ENCODE results near the gene IFIT1.

IFIT1 gene

GRCh38 chr10:89371079-89371478, 21.3 kb upstream of the IFIT1 start:
- CTCF ChIA-PET, result interaction anchor here (1.2 to 9.5 kb wide), 6 partner anchors 15 to 106 kb away, joined by 3 to 63 read pairs (median 18); partner anchors contain the start of genes IFIT1 and IFIT2
- DNase-seq (ENCODE audit: low read depth, low spot score), result no peak
- no peak overlapping the region for H3K4me3 ChIP-seq (ENCODE audit: low read depth, low read length)
- POLR2A ChIA-PET, result no interaction called here
- no peak for TF ChIP-seq CTCF (IDR thresholded peaks at IDR 0.05; ENCODE audit: insufficient read depth, low read length, missing control alignments)

GRCh38 chr10:89371987-89372386, 20.4 kb upstream of the IFIT1 start:
- no peak for TF ChIP-seq CTCF (IDR thresholded peaks at IDR 0.05; ENCODE audit: insufficient read depth, low read length, missing control alignments)
- POLR2A ChIA-PET, result no interaction called here
- CTCF ChIA-PET, result interaction anchor here (0.6 to 9.5 kb wide), 6 partner anchors 9 to 384 kb away, joined by 3 to 63 read pairs (median 3); partner anchors contain the start of gene IFIT1
- no peak overlapping the region for H3K4me3 ChIP-seq (ENCODE audit: low read depth, low read length)
- no peak for DNase-seq (ENCODE audit: low read depth, low spot score)

GRCh38 chr10:89373916-89374711, 18.3 kb upstream of the IFIT1 start:
- DNase-seq (ENCODE audit: low read depth, low spot score), result peak; percentile 86
- no peak for TF ChIP-seq CTCF (IDR thresholded peaks at IDR 0.05; ENCODE audit: insufficient read depth, low read length, missing control alignments)
- no peak overlapping the region for H3K4me3 ChIP-seq (ENCODE audit: low read depth, low read length)
- ChIA-PET CTCF (interaction anchor here (1.0 to 9.5 kb wide), 3 partner anchors 10 to 157 kb away, joined by 3 to 63 read pairs (median 3); no protein-coding TSS in a partner anchor), POLR2A (no interaction called here)

- POLR2A ChIA-PET, result no interaction called here
- TF ChIP-seq CTCF (IDR thresholded peaks at IDR 0.05; ENCODE audit: insufficient read depth, low read length, missing control alignments), result no peak
- CTCF ChIA-PET, result interaction anchor here (0.5 to 9.5 kb wide), 3 partner anchors 9 to 345 kb away, joined by 3 to 63 read pairs (median 3); no protein-coding TSS in a partner anchor
Measured at GRCh38 chr10:89374713-89375141, 17.7 kb upstream of the IFIT1 start.

GRCh38 chr10:89377705-89378637, 14.5 kb upstream of the IFIT1 start, which contains the start of gene IFIT1B:
TSS of gene IFIT1B (plus strand) at chr10:89378056. CDS start at chr10:89378136, 80 bp downstream.
- ChIA-PET CTCF (interaction anchor here (1.1 to 3.9 kb wide), 3 partner anchors 9 to 11 kb away, joined by 3 to 22 read pairs (median 10); no protein-coding TSS in a partner anchor), POLR2A (no interaction called here)
- no peak for DNase-seq (ENCODE audit: low read depth, low spot score)
- H3K4me3 ChIP-seq (ENCODE audit: low read depth, low read length), result no peak within 1 kb of the TSS
- TF ChIP-seq CTCF (IDR thresholded peaks at IDR 0.05; ENCODE audit: insufficient read depth, low read length, missing control alignments), result no peak

More at GRCh38 chr10:89374713-89375141, 17.7 kb upstream of the IFIT1 start:
- DNase-seq (ENCODE audit: low read depth, low spot score), result no peak
- H3K4me3 ChIP-seq (ENCODE audit: low read depth, low read length), result no peak overlapping the region
